K562 (cell line): ENCODE measurements around the gene PIK3R5. TPM values are rescaled to one million over a fixed set of nuclear protein-coding genes. Genes with fewer than 3 reads are reported as not detected.

Source experiments
- ATAC-seq: fragments of 200-7000 bp; cut with Tn5 transposase; 3 replicates; pipeline ENCODE4 v1.9.1; 2020; ENCODE audit warnings: moderate library complexity
- BruUV-seq: library from RNA; stranded (reverse); fragments of 400-500 nt; replicated peaks from 2 replicates; lab custom pipeline; 2021; lab: Mats Ljungman, UMichigan
- CTCF ChIA-PET: fragments of 300-600 bp; formaldehyde crosslinking; extraction: SDS; loops from one replicate; lab custom pipeline; 2021; ENCODE audit warnings: low intra/inter-chr PET ratio; lab: Yijun Ruan, JAX
- POLR2A ChIA-PET: fragments of 300-600, 350-650 bp; sonication (Branson Sonifier 250); formaldehyde crosslinking; extraction: SDS; loops from one replicate; lab custom pipeline; 2021; ENCODE audit warnings: antibody characterized with exemption, inconsistent platforms; lab: Yijun Ruan, JAX
- DNase-seq, 4 experiments: peaks; one replicate each; pipeline versions ENCODE4 v3.0.0 to v3.0.0-alpha.2; 2011 to 2018; ENCODE audit warnings: low spot score in 3 of 4, mixed read lengths in 3 of 4; ENCODE audit errors: extremely low read depth in 1 of 4
- FAIRE-seq: peaks from 2 replicates; lab custom pipeline; 2011; peaks lifted over from hg19 to GRCh38; lab: Jason Lieb, UNC
- H2AFZ ChIP-seq: 2 replicates; pipeline ENCODE4 v1.6.0; 2011; ENCODE audit warnings: low read depth, low read length, control low read depth, inconsistent platforms
- H3K27ac ChIP-seq: fragments of 200-600 bp; 3 replicates; pipeline ENCODE4 v1.8.0; 2011; ENCODE audit warnings: low read depth, mild to moderate bottlenecking, control low read depth, inconsistent platforms, low read length, moderate library complexity, mixed read lengths; ENCODE audit errors: extremely low read depth
- H3K27me3 ChIP-seq, 2 experiments: fragments of 300-600 bp in 1 of 2; 2 replicates in 1 of 2; 3 replicates in 1 of 2; pipeline versions ENCODE4 v1.6.0 to v1.8.0; 2011; ENCODE audit warnings: inconsistent platforms in 2 of 2, low read length in 2 of 2, mild to moderate bottlenecking in 1 of 2, mixed read lengths in 1 of 2, moderate library complexity in 1 of 2; ENCODE audit not compliant: control insufficient read depth in 2 of 2, insufficient read depth in 2 of 2
- H3K36me3 ChIP-seq: fragments of 300-600 bp; 3 replicates; pipeline ENCODE4 v1.8.0; 2011; ENCODE audit warnings: mild to moderate bottlenecking, low read length, inconsistent platforms; ENCODE audit not compliant: control insufficient read depth, insufficient read depth
- H3K4me1 ChIP-seq, 2 experiments: fragments of 200-600 bp in 1 of 2; replicated peaks in 1 of 2; 2 replicates in 1 of 2; 3 replicates in 1 of 2; pipeline versions ENCODE4 v1.5.1 to v1.8.0; 2011; ENCODE audit warnings: inconsistent platforms in 2 of 2, low read length in 2 of 2, mild to moderate bottlenecking in 1 of 2, mixed read lengths in 1 of 2, moderate library complexity in 1 of 2; ENCODE audit not compliant: control insufficient read depth in 2 of 2, insufficient read depth in 2 of 2
- H3K4me2 ChIP-seq: 2 replicates; pipeline ENCODE4 v1.6.1; 2011; ENCODE audit warnings: low read length, control low read depth, inconsistent platforms, mixed read lengths; ENCODE audit not compliant: insufficient read depth
- H3K4me3 ChIP-seq: fragments of 200-600 bp; sonication (generic), shearing (Covaris generic); 2 replicates; pipeline ENCODE4 v1.5.1; 2016; ENCODE audit warnings: control low read depth, inconsistent platforms
- H3K79me2 ChIP-seq: fragments of 200-600 bp; 3 replicates; pipeline ENCODE4 v1.8.0; 2011; ENCODE audit warnings: low read length, inconsistent platforms; ENCODE audit not compliant: control insufficient read depth, insufficient read depth
- H3K9ac ChIP-seq, 2 experiments: 2 replicates each; pipeline versions ENCODE4 v1.6.0 to v1.6.1; 2011; ENCODE audit warnings: low read depth in 2 of 2, low read length in 2 of 2, control low read depth in 1 of 2, inconsistent platforms in 1 of 2, mild to moderate bottlenecking in 1 of 2, mixed read lengths in 1 of 2; ENCODE audit not compliant: insufficient read depth in 1 of 2
- H3K9me1 ChIP-seq: one replicate; pipeline ENCODE4 v1.6.0; 2011; ENCODE audit warnings: inconsistent platforms, mild to moderate bottlenecking, low read length, moderate library complexity; ENCODE audit not compliant: control insufficient read depth, insufficient read depth
- H3K9me3 ChIP-seq: replicated peaks from 2 replicates; pipeline ENCODE4 v1.5.1; 2011; ENCODE audit warnings: low read depth, low read length, inconsistent platforms; ENCODE audit not compliant: control insufficient read depth, insufficient read depth
- H4K20me1 ChIP-seq: replicated peaks from 2 replicates; pipeline ENCODE4 v1.6.1; 2011; ENCODE audit warnings: low read length, inconsistent platforms, mixed read lengths; ENCODE audit not compliant: control insufficient read depth, insufficient read depth
- CBX5 ChIP-seq: IDR thresholded peaks from 2 replicates; pipeline ENCODE4 v1.6.1; 2014; ENCODE audit warnings: low read depth, borderline replicate concordance
- KLF10 ChIP-seq: fragments of 250-450 bp; sonication (Bioruptor Pico); IDR thresholded peaks from 2 replicates; pipeline ENCODE4 v1.6.1; 2021; ENCODE audit warnings: matching md5 sums
- POLR3A ChIP-seq: IDR thresholded peaks from 2 replicates; pipeline ENCODE4 v1.6.1; 2011; ENCODE audit warnings: borderline replicate concordance, mild to moderate bottlenecking, moderate library complexity; ENCODE audit not compliant: insufficient read length, insufficient read depth; ENCODE audit errors: extremely low read depth
- THRB ChIP-seq: fragments of 450-650 bp; formaldehyde crosslinking; conservative IDR thresholded peaks from 2 replicates; pipeline ENCODE4 v1.4.0; 2022; ENCODE audit warnings: mild to moderate bottlenecking, missing genetic modification characterization
- ZNF449 ChIP-seq: fragments of 250-450 bp; sonication (Bioruptor Pico); IDR thresholded peaks from 2 replicates; pipeline ENCODE4 v1.8.0; 2022; ENCODE audit warnings: moderate library complexity, mild to moderate bottlenecking, inconsistent platforms
- in situ Hi-C: fragments of 300-500 bp; cut with MboI; formaldehyde crosslinking; loops from 4 replicates; pipeline ENCODE4 v1.15.0; 2018; ENCODE audit warnings: inconsistent platforms, mixed read lengths
- intact Hi-C: fragments of 100-400 bp; cut with micrococcal nuclease; formaldehyde crosslinking; loops from 2 replicates; pipeline ENCODE4 v1.14.2; 2022
- polyA plus RNA-seq, 8 experiments: library from polyadenylated mRNA; depleted of rRNA in 4 of 8; stranded (reverse) in 5 of 8; unstranded in 3 of 8; fragments of >200 nt; fragmentation: Nextera tagmentation in 2 of 8; fragmentation: Illumina TruSeq in 1 of 8; extraction: Ambion mirVana in 2 of 8; extraction: Trizol in 1 of 8; gene quantifications; 2 replicates each; pipeline versions ENCODE4 v1.2.1 to v1.2.3, GENCODE V29; 2011 to 2014; ENCODE audit warnings: inconsistent platforms in 1 of 8, missing spikeins in 1 of 8
- total RNA-seq, 7 experiments: library from RNA; depleted of rRNA in 6 of 7; stranded (reverse); fragments of >200 nt in 6 of 7; fragmentation: Illumina TruSeq in 2 of 7; extraction: Trizol in 2 of 7; gene quantifications; 2 replicates each; pipeline versions ENCODE4 v1.2.1 to v1.2.3, GENCODE V29; 2011 to 2021; ENCODE audit warnings: low replicate concordance in 1 of 7

PIK3R5 gene
- total and polyA plus RNA-seq, 9 of the 15 experiments (the other 6 are each of a cell fraction or from before 2014, with no cell fraction given), result 0.01 to 0.38 TPM; not detected in 7

GRCh38 chr17:8944083-8944482 lies 21.4 kb downstream of the PIK3R5 start:
- CTCF ChIA-PET, result no interaction called here
- intact Hi-C loops (no loop called here), in situ Hi-C loops (no loop called here)
- Histone ChIP-seq H3K4me3 (no peak overlapping the region), H3K4me1 (no peaks in the 10 kb centered on the region), H2AFZ (no peak overlapping the region), H3K36me3 (no peaks in the 10 kb centered on the region), H3K4me2 (no peak overlapping the region), H3K27ac (no peak overlapping the region), H3K9me1 (no peaks in the 10 kb centered on the region), H3K9ac (no peak overlapping the region), H3K9me3 (no peaks in the 10 kb centered on the region), H3K79me2 (no peaks in the 10 kb centered on the region), H4K20me1 (no peaks in the 10 kb centered on the region), H3K27me3 (peaks cover 0 to 18% of the 10 kb centered on the region in 2 experiments; a peak in 3 of 5 replicates)
- DNase-seq (no peak), FAIRE-seq (no peak), ATAC-seq (no peak)
- no TSS peak for BruUV-seq
- no peak for TF ChIP-seq POLR3A
- TF ChIP-seq ZNF449, result no peak
- no peak for TF ChIP-seq CBX5
- TF ChIP-seq KLF10 (CRISPR knock-in tag), result no peak
- no peak for TF ChIP-seq THRB
- POLR2A ChIA-PET, result no interaction called here
